Astrocyte of the hippocampus (primary cell): Measurements from ENCODE around the gene CCDC32.

ENCODE experiments used
- DNase-seq: peaks from one replicate; pipeline ENCODE4 v3.0.0; 2011; ENCODE audit warnings: low read depth, low spot score

CCDC32 gene

DNA sequence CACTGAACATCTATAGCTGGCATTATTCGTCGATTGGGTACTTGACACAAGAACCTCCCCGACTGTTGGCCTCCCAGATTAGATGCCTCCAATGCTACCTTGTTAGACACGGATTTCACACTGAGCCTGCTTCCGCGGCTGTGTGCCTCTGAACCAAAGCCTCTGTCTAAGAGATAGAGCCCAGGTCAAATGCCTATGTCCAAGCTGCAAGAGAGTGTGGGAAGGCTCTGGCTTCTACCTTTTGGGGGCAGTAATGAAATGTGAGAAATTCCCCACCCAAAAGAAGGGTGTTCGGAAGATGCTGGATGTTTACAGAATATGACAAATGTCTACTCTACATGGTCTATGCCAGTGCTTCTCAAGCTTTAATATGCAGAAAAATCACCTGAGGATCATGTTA, 2.3 kb upstream of the CCDC32 start:
- DNase-seq = no peak

GRCh38 chr15:40565333-40566238, 744 bp upstream of the CCDC32 start:
- DNase-seq = no peak

DNA sequence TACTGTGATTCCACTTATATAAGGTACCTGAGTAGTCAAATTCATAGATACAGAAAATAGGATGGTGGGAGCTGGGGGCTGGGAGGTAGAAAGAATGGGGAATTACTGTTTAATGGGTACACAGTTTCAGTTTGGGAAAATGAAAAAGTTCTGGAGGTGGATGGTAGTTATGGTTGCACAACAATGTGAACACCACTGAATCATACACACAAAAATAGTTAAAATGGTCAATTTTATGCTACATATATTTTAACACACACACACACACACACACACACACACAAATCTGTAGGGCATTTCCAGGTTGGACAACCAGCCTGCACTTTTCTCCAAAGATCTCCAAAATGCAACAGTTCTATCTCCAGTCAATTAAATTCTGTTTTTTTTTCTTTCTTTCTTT, 1.4 kb downstream of the CCDC32 start:
- no peak for DNase-seq

- DNase-seq = peak; percentile 43
Observed at GRCh38 chr15:40562691-40563090, 2.2 kb downstream of the CCDC32 start.

- no peak for DNase-seq
Observed at GRCh38 chr15:40558952-40559742, 5.7 kb downstream of the CCDC32 start.

GRCh38 chr15:40555876-40556275, 9.0 kb downstream of the CCDC32 start:
- no peak for DNase-seq

- DNase-seq = no peak
Observed at GRCh38 chr15:40554161-40554525, 10.7 kb downstream of the CCDC32 start.

DNA sequence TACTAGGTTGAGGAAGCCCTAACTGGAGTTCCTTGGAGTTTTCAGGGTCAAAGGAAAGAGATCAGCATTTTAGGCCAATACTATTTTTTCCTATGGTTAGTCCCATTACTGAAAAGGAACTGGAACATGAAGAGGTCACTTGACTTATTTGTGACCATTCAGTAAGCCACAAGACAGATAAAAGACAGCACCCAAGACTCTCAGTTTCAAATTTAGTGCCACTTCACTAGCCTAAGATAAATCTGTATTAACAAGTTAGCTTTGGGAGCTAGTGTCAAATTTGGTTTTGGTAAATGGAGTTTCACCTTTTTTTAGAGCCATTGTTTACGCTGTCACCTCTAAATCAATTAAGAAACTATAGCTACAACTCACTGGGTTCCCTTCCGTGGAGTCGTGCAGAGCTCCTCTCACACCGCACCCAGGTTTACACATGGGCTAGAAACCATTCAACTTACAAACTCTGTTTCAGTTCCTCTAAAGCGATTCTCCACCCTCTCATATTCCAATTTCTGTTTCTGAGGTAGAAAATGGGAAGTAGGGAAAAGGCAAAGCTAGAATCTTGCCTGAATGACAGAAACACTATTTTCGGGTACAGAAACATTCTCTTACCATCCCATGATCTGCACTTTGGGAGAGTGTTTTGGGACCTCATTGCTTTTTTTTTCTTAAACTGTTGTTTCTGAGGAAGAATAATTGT, 14.4 kb downstream of the CCDC32 start:
- DNase-seq = no peak

- no peak for DNase-seq
Observed at GRCh38 chr15:40549894-40550293, 14.9 kb downstream of the CCDC32 start.

DNA sequence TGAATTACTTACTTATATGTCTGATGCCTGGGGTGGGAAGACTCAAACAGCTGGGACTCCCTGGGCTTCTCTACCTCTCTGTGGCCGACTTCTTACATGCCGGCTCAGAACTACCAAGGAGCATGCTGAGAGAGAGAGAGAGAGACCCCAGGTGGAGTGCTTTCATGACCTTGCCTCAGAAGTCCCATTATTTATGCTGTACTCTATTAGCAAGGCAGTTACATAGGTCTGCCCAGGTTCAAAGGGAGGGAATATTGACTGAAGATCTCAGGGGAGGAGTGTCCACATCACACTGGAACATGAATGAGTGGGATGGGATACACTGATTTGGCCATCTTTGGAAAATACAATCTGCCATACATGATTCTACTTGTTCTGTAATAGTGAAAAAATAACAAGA, 16.2 kb downstream of the CCDC32 start:
- no peak for DNase-seq

- no peak for DNase-seq
Observed at GRCh38 chr15:40545457-40545856, 19.4 kb downstream of the CCDC32 start.

GRCh38 chr15:40543631-40544294, 21.1 kb downstream of the CCDC32 start:
- no peak for DNase-seq

DNA sequence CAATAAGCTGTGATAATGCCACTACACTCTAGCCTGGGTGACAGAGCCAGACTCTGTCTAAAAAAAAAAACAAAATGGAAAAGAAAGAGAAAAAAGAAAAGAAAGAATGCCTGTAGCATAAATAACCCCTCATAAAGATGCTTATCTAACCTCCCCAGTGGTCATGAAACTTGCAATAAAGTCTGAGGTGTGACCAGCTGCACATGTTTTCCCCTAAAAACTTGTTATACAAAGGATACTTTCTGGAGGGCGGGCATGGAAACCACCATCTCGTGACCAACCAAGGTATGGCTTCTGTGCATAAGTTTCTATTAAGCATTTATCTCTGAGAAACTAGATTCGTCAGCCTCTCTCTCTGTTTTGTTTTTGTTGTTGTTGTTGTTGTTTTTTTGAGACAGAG, 21.8 kb downstream of the CCDC32 start:
- no peak for DNase-seq

GRCh38 chr15:40538976-40539375, 25.9 kb downstream of the CCDC32 start:
- DNase-seq = no peak

GRCh38 chr15:40536501-40536900, 28.3 kb downstream of the CCDC32 start:
- DNase-seq = peak; percentile 7

DNA sequence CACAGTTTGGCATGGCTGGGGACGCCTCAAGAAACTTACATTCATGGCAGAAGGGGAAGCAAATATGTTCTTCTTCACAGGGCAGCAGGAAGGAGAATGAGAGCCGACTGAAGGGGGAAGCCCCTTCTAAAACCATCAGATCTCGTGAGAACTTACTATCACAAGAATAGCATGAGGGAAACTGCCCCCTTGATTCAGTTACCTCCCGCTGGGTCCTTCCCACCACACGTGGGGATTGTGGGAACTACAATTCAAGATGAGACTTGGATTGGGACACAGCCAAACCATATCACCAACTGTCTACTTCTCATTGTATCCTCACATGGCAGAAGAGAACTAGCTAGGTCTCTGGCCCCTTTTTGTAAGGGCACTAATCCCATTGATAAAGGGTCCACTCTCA, 30.5 kb downstream of the CCDC32 start:
- no peak for DNase-seq

GRCh38 chr15:40533763-40534364, 31.0 kb downstream of the CCDC32 start:
- DNase-seq = no peak

- no peak for DNase-seq
Observed at GRCh38 chr15:40528801-40529200, 36.0 kb downstream of the CCDC32 start.

DNA sequence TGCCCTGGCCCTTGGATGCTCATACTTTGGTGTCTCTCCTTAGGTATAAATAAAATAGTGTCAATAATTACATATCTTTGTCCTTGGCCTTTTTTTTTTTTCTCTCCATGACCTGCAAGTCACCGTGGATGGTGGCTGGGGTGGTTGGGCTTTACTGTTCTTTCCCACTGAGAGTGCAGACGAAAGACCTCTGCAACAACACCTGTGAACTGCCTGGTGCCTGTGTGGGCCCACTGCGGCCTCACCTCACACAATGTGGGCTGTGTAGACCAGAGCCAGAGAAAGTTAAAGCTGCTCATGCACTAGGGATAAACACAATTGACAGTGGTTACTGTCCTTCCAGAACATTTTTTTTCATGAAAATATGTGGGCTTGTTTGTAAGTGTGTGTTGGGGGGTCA, 39.0 kb downstream of the CCDC32 start:
- no peak for DNase-seq

DNA sequence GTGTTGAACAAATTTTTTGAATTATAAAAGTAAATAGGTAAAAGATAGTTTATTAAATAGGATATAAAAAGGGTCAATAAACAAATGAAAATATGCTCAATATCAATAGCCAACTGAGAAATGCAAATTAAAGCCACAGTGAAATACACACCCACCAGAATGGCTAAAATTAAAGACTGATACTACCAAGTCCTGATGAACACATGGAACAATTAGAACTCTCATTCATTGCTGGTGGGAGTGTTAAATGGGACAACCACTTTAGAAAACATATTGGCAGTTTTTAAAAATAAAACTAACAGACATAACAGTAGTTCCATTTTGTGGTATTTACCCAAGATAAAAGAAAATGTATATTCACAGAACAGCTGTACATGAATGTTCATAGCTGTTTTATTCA, 41.2 kb downstream of the CCDC32 start:
- DNase-seq = no peak

DNA sequence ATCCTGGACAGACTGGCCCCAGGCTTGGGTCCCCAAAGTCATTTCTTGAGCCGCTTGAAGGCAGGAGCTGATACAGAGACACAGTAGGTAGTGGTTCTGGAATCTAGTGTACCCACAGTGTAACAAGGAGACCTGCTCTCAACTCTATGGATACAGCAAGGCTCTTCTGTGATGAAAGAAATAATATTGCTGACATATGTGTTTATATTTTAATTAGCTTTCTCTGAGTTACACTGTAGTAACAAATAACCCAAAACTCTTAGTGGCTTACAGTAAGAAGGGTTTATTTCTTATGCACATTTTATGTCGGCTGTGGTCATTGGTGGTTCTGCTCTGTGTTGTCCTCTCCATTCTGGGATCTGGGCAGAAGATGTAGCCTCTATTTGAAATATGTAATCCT, 48.5 kb downstream of the CCDC32 start:
- DNase-seq = no peak
